H1 (cell line): ENCODE data around the gene MTPN.

Source experiments
- CHD2 ChIP-seq: IDR thresholded peaks from 2 replicates; pipeline ENCODE4 v1.6.1; 2012; ENCODE audit warnings: low read length, improper control_type of control experiment
- CREB1 ChIP-seq: IDR thresholded peaks from 2 replicates; pipeline ENCODE4 v1.6.1; 2012; ENCODE audit warnings: inconsistent platforms
- CTCF ChIP-seq, 3 experiments: IDR thresholded peaks; 1 replicate in 2 of 3; 2 replicates in 1 of 3; pipeline versions ENCODE4 v1.5.1 to v1.6.1; 2011; ENCODE audit warnings: low read length in 3 of 3, mild to moderate bottlenecking in 3 of 3, inconsistent platforms in 2 of 3, low read depth in 1 of 3, moderate library complexity in 1 of 3; ENCODE audit not compliant: insufficient read depth in 1 of 3; ENCODE audit errors: control extremely low read depth in 1 of 3
- GABPA ChIP-seq: IDR thresholded peaks from 2 replicates; pipeline ENCODE4 v1.6.1; 2011; ENCODE audit warnings: mild to moderate bottlenecking, low read length, moderate library complexity, borderline replicate concordance; ENCODE audit not compliant: insufficient read depth
- POLR2AphosphoS5 ChIP-seq: IDR thresholded peaks from 2 replicates; pipeline ENCODE4 v1.6.1; 2011; ENCODE audit warnings: low read depth, low read length
- RAD21 ChIP-seq, 2 experiments: IDR thresholded peaks in 1 of 2; conservative IDR thresholded peaks in 1 of 2; 2 replicates each; pipeline ENCODE4 v1.6.1; 2011; ENCODE audit warnings: low read depth in 2 of 2, low read length in 2 of 2, improper control_type of control experiment in 1 of 2, inconsistent platforms in 1 of 2, mild to moderate bottlenecking in 1 of 2, moderate library complexity in 1 of 2
- RFX5 ChIP-seq: IDR thresholded peaks from 2 replicates; pipeline ENCODE4 v1.6.1; 2011; ENCODE audit warnings: low read depth, low read length, improper control_type of control experiment, borderline replicate concordance
- SRF ChIP-seq: IDR thresholded peaks from 2 replicates; pipeline ENCODE4 v1.6.1; 2011; ENCODE audit warnings: mild to moderate bottlenecking, low read depth, low read length, moderate library complexity
- TAF1 ChIP-seq: IDR thresholded peaks from 2 replicates; pipeline ENCODE4 v1.6.1; 2011; ENCODE audit warnings: mild to moderate bottlenecking, low read depth, low read length
- TCF12 ChIP-seq: IDR thresholded peaks from 2 replicates; pipeline ENCODE4 v1.6.1; 2011; ENCODE audit warnings: low read depth, mild to moderate bottlenecking, low read length
- ZNF274 ChIP-seq: IDR thresholded peaks from 2 replicates; pipeline ENCODE4 v1.7.0; 2012; ENCODE audit warnings: low read length, borderline replicate concordance; ENCODE audit errors: extremely low read depth

- TF ChIP-seq CTCF (IDR thresholded peaks at IDR 0.05; ENCODE audit: control extremely low read depth in 1 of 3, insufficient read depth in 1 of 3, low read depth in 1 of 3, low read length in 3 of 3) (no peak), RFX5 (no peak), CREB1 (no peak), TCF12 (no peak), SRF (no peak), ZNF274 (no peak), TAF1 (no peak), CHD2 (no peak), GABPA (no peak), POLR2AphosphoS5 (no peak), RAD21 (IDR thresholded peaks at IDR 0.05 in 1 of 2, conservative IDR thresholded peaks at IDR 0.05 in 1 of 2; ENCODE audit: low read depth in 2 of 2, low read length in 2 of 2) (no peak)
Observed at GRCh38 chr7:135993950-135994349, 16.8 kb upstream of the MTPN start.
